ENCODE data around the gene ARL10. TPM values are rescaled to one million over a fixed set of nuclear protein-coding genes. Genes with fewer than 3 reads are reported as not detected.
A peak's percentile ranks its signal among the peaks of the same experiment; 100 is the strongest.

Gene ARL10
- total RNA-seq, 1 donor from 2014 or later: 40.0 TPM

DNA sequence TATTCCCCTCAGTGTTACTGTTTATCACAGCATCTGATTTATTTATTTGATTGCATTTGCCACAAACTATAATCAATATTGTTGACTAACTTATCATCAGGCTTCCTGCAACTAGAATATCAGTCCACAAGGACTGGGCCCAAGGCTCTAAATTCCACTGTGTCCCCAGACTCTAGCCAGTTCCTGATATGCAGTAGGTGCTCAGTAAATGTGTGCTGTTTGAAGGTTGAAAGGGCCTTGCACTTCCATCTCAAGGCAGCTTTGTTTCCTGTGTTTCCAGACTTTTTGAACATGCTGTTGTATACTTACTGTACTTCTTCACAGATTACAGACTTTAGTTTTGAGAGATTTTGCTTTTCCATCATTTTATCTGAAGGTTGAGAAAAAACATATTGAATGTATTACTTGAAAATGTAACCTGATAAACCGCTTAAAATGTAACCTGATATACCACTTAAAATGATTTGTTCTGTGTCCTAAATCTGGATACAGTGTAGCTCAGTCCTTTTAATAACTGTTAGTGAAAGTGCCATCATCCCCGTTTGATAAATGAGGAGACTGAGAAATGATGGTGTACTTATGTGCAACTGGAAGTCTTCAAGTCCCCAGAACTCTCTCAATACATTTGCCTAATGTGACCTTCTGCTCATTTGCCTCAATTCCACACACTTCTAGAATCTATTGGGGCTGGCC is 22.4 kb upstream of the ARL10 start:
- TF ChIP-seq, protein P1, sequence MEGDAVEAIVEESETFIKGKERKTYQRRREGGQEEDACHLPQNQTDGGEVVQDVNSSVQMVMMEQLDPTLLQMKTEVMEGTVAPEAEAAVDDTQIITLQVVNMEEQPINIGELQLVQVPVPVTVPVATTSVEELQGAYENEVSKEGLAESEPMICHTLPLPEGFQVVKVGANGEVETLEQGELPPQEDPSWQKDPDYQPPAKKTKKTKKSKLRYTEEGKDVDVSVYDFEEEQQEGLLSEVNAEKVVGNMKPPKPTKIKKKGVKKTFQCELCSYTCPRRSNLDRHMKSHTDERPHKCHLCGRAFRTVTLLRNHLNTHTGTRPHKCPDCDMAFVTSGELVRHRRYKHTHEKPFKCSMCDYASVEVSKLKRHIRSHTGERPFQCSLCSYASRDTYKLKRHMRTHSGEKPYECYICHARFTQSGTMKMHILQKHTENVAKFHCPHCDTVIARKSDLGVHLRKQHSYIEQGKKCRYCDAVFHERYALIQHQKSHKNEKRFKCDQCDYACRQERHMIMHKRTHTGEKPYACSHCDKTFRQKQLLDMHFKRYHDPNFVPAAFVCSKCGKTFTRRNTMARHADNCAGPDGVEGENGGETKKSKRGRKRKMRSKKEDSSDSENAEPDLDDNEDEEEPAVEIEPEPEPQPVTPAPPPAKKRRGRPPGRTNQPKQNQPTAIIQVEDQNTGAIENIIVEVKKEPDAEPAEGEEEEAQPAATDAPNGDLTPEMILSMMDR (conservative IDR thresholded peaks at IDR 0.05): no peak
- no peaks in the 10 kb centered on the region for H3K9me3 Mint-ChIP-seq
- H3K4me1 Mint-ChIP-seq: no peaks in the 10 kb centered on the region
- no peak for DNase-seq (ENCODE audit: low read depth, low spot score)
- H3K27ac Mint-ChIP-seq (ENCODE audit: unreplicated experiment): no peak overlapping the region
- H3K36me3 Mint-ChIP-seq (ENCODE audit: low read depth): peaks cover 25% of the 10 kb centered on the region
- H3K4me3 Mint-ChIP-seq: no peak overlapping the region
- H3K27me3 Mint-ChIP-seq (ENCODE audit: low read depth): no peaks in the 10 kb centered on the region

DNA sequence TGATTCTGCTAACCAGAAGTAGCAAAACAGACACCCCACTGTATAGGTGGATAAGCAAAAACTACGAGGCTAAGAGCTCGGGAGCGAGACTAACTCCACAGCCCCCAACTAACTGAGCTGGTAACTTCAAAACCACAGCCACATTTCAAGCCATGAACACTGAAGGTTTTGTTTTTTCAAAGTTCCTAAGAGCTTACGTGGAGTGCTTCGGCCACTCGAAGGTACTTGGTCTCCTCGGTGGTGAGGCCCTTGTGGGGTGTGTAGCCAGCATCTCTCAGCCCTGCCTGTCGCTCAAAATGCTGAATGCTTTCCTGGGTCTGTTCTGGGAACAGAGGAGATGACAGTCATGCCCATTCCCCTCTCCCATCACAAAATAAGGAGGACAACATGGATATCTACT is 14.9 kb upstream of the ARL10 start:
- Mint-ChIP-seq H3K36me3 (ENCODE audit: low read depth) (peaks cover 21% of the 10 kb centered on the region), H3K4me3 (no peak overlapping the region), H3K27ac (ENCODE audit: unreplicated experiment) (no peak overlapping the region), H3K9me3 (no peaks in the 10 kb centered on the region), H3K27me3 (ENCODE audit: low read depth) (no peaks in the 10 kb centered on the region), H3K4me1 (no peaks in the 10 kb centered on the region)
- no peak for DNase-seq (ENCODE audit: low read depth, low spot score)
- TF ChIP-seq, protein P1 (conservative IDR thresholded peaks at IDR 0.05): no peak

DNA sequence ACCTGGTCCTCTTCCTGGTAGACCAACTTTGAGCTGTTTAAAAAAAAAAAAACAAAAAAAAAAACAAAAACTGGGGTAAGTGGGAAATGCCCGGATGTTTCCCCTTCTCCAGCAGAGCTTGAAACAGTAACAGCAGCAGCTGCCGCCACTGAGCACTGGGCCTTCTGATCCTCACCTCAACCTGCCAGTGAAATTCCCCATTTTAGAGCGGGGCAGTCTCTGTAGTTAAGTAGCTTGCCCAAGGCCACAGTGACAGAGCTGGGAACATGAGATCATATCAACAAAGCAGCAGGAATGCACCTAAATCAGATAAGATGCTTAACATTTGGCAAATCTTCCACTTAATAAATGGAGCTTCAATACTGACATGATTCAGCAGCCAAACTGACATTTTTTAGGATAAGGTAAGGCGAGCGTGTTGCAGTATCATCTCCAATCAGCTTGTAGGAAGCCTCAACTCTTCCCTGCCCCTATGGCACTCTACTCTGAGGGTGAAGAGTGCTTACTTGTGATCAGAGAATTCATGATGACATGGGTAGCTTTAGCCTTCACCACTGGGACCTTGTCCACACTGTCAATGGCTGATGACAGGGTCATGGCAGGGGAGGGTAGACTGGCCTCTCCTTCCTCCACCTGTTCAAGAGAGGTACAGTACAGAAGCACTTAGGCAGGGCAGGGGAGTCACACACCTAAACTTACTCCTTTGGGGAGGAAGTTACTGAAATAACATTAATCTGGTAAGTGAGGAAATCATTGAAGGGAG is 13.0 kb upstream of the ARL10 start:
- Mint-ChIP-seq H3K4me3 (no peak overlapping the region), H3K36me3 (ENCODE audit: low read depth) (peaks cover 21% of the 10 kb centered on the region), H3K27ac (ENCODE audit: unreplicated experiment) (no peak overlapping the region)

DNA sequence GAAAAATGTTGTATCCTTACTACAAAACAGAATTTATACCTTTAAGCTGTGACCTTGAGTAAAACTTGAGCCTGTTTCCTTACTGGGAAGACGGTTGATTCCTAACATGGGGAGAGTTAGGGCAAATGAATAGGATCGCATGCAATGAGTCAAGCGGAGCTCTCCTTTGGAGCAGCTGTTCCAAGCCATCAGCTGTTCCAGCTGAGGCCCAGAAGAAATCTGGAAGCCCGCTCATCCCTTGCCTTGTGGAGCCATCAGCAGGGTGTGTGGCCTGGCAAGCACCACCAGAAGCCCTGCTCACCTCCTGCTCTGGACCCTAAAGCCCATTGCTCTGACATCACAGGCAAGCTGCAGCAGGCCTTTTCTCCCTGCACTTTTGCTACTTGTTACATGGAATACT is 11.8 kb upstream of the ARL10 start:
- Mint-ChIP-seq H3K27me3 (ENCODE audit: low read depth) (no peaks in the 10 kb centered on the region), H3K9me3 (no peaks in the 10 kb centered on the region), H3K36me3 (ENCODE audit: low read depth) (peaks cover 17% of the 10 kb centered on the region), H3K27ac (ENCODE audit: unreplicated experiment) (no peak overlapping the region), H3K4me3 (no peak overlapping the region), H3K4me1 (peaks cover 10% of the 10 kb centered on the region)
- TF ChIP-seq, protein P1 (conservative IDR thresholded peaks at IDR 0.05): no peak
- DNase-seq (ENCODE audit: low read depth, low spot score): no peak

More for the DNA sequence above, 13.0 kb upstream of the ARL10 start:
- Mint-ChIP-seq H3K4me1 (peaks cover under 1% of the 10 kb centered on the region), H3K27me3 (ENCODE audit: low read depth) (no peaks in the 10 kb centered on the region), H3K9me3 (no peaks in the 10 kb centered on the region)
- TF ChIP-seq, protein P1 (conservative IDR thresholded peaks at IDR 0.05): no peak
- DNase-seq (ENCODE audit: low read depth, low spot score): no peak

DNA sequence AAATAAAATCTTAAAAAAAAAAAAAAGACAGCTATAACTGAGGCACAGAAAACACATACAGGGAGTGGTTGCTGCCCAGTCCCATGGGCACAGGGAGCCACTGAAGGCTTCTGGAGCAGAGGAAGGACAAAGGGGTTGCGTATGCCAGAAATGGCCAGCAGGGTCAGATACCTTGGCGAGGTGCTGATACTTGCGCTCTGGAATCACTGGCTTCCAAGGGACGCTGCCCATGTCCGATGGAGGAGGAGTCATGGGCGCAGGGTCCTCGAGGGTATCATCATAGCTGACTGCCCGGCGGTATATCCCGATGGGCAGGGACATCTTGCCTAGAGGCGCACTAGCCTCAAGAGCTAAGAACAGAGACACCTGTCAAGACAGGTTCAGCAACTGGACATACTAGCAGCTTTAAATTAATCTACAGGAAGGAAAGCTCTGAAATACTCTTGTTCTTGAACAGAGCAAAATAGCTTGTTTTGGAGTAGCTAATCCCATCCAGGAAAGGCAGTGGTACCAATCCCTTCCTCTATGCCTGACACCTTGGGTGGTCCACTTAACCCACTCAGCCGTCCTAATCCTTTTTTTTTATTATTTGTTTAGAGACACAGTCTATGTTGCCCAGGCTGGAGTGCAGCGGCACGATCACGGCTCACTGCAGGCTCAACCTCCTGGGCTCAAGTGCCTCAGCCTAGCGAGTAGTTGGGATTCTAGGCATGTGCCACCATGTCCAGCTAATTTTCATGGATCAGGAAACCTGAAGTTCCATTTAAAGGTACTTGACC is 9.7 kb upstream of the ARL10 start:
- no peak for DNase-seq (ENCODE audit: low read depth, low spot score)
- Mint-ChIP-seq H3K4me3 (no peak overlapping the region), H3K27me3 (ENCODE audit: low read depth) (no peaks in the 10 kb centered on the region), H3K4me1 (peaks cover 18% of the 10 kb centered on the region), H3K27ac (ENCODE audit: unreplicated experiment) (no peak overlapping the region), H3K9me3 (no peaks in the 10 kb centered on the region), H3K36me3 (ENCODE audit: low read depth) (peaks cover 6% of the 10 kb centered on the region)
- TF ChIP-seq, protein P1 (conservative IDR thresholded peaks at IDR 0.05): peak; percentile 35
